ENCODE results near the gene EFCAB10.

GRCh38 chr7:105565190-105565589 is 16.1 kb downstream of the EFCAB10 start:
- TF ChIP-seq POLR2AphosphoS5 (IDR thresholded peaks at IDR 0.05; ENCODE audit: borderline replicate concordance, low read depth, low read length) (no peak), EZH2 (IDR thresholded peaks at IDR 0.05) (no peak)
